LHCN-M2 (cell line): ENCODE measurements around the gene GTF3C2. TPM values are rescaled to one million over a fixed set of nuclear protein-coding genes. Genes with fewer than 3 reads are reported as not detected.
A peak's percentile ranks its signal among the peaks of the same experiment; 100 is the strongest.

Source experiments
- DNase-seq: peaks from one replicate; pipeline ENCODE4 v3.0.0-alpha.2; 2012; ENCODE audit warnings: low read depth
- polyA plus RNA-seq: library from polyadenylated mRNA; unstranded; fragments of >200 nt; gene quantifications from one replicate; pipeline ENCODE4 v1.2.1, GENCODE V29; 2012; ENCODE audit warnings: missing spikeins
- total RNA-seq: library from RNA; depleted of rRNA; stranded (reverse); fragments of >200 nt; gene quantifications from 2 replicates; pipeline ENCODE4 v1.2.3, GENCODE V29; 2014; rRNA removed

Gene GTF3C2, protein sequence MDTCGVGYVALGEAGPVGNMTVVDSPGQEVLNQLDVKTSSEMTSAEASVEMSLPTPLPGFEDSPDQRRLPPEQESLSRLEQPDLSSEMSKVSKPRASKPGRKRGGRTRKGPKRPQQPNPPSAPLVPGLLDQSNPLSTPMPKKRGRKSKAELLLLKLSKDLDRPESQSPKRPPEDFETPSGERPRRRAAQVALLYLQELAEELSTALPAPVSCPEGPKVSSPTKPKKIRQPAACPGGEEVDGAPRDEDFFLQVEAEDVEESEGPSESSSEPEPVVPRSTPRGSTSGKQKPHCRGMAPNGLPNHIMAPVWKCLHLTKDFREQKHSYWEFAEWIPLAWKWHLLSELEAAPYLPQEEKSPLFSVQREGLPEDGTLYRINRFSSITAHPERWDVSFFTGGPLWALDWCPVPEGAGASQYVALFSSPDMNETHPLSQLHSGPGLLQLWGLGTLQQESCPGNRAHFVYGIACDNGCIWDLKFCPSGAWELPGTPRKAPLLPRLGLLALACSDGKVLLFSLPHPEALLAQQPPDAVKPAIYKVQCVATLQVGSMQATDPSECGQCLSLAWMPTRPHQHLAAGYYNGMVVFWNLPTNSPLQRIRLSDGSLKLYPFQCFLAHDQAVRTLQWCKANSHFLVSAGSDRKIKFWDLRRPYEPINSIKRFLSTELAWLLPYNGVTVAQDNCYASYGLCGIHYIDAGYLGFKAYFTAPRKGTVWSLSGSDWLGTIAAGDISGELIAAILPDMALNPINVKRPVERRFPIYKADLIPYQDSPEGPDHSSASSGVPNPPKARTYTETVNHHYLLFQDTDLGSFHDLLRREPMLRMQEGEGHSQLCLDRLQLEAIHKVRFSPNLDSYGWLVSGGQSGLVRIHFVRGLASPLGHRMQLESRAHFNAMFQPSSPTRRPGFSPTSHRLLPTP
- total RNA-seq, result 42.3 and 43.5 TPM in 2 replicates
- 30.0 TPM for polyA plus RNA-seq

DNA sequence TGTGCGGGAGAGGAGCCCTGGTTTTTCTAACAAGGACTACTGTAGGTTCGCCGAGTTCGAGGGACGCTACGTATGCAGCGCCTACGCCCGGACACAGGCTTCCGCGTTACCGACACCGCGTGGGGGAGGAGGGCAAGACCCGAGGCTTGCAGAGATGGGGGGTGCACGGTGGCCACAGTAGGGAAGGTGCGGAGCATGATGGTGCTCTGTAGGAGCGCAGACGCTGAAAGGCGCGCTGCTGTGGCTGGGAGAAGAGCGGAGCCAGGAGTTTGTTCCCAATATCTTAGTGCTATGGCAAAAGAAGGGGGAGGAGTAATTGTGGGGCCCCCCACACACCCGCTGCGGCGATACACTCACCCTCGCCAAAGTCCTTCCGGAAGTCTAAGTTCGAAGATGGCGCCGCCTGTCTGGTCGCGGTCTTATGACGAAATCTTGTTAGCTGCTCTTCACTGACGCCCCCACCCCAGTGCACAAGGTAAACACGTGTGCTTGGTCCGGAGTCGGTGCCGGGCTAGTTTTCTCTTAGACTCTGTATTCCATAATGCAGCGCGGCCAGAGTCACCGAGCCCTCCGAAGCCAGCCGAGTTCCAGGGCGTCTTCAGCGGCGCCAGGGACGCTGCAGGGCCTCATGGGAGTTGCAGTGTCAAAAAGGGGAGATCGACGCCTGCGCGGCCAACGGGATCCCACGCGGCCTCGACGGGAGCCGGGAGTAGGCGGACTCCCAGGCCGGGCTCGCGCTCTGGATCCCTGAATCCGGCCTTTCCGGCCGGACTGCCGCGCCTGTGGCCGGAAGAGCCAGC, at the start of gene GTF3C2:
Gene GTF3C2 (minus strand): TSS at position 383 of the 800 bp plus-strand sequence. CDS start 13,210 bp downstream, outside the sequence.
- DNase-seq, result peak; percentile 98

DNA sequence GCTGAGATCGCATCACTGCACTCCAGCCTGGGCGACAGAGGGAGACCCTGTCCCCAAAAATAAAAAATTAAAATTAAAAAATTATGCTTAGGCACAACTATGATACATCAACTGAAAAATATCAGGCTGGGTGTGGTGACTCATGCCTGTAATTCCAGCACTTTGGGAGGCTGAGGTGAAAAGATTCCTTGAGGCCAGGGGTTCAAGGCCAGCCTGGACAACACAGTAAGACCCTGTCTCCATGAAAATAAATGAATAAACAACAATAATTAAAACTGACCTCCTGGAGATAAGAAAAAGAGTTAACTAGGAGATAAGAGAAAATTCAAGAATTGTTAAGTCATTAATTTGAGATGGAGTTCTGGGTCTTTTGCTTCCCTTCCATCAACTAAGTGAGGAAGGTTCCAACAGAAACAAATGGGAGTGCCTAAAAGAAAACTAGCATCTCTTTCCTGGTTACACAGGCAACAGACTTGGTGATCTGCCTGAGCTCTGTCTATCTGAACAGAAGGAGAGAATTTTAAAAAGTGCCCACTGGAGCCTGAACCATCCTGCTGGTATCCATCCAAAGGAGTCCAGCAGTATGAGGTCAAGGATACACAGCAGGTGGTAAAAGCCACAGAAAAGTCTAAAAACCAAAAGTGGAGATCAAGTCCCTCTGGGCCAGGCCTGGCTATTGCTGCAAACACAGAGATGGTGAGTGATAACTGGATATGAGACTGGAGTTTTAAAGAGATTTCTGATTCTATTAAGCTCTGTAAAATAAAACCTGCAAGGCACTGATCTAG, 44.0 kb upstream of the GTF3C2 start:
- DNase-seq, result peak; percentile 82

DNA sequence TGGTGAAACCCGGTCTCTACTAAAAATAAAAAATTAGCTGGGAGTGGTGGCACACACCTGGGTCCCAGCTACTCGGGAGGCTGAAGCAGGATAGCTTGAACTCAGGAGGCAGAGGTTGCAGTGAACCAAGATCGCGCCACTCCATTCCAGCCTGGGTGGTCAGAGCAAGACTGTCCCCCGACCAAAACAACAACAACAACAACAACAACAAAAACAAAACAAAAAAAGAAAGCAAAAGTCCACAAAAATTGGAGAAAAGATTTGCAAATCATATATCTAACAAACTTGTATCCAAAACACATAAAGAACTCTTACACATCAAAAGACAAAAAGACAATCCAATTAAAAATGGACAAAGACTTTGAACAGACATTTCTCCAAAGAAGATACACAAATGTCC, 42.4 kb upstream of the GTF3C2 start:
- no peak for DNase-seq

DNA sequence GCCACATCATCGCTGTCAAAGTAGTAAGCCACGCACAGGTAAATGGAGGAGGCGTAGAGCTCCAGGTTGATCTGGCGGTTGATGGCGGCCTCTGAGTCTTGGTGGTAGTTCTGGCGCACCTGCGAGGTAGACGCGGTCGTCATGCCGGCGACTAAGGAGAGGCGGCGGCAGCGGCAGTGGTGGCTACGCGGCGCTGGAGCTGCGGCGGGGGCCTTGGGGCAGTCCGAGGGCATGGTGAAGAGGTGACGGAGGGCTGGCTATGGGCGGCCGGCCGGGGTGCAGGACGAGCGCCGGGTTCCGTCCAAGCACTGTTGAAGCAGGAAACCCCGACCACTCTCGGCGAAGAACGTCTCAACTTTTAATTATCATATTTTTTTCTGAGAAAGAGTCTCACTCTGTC, 36.7 kb upstream of the GTF3C2 start:
- no peak for DNase-seq

DNA sequence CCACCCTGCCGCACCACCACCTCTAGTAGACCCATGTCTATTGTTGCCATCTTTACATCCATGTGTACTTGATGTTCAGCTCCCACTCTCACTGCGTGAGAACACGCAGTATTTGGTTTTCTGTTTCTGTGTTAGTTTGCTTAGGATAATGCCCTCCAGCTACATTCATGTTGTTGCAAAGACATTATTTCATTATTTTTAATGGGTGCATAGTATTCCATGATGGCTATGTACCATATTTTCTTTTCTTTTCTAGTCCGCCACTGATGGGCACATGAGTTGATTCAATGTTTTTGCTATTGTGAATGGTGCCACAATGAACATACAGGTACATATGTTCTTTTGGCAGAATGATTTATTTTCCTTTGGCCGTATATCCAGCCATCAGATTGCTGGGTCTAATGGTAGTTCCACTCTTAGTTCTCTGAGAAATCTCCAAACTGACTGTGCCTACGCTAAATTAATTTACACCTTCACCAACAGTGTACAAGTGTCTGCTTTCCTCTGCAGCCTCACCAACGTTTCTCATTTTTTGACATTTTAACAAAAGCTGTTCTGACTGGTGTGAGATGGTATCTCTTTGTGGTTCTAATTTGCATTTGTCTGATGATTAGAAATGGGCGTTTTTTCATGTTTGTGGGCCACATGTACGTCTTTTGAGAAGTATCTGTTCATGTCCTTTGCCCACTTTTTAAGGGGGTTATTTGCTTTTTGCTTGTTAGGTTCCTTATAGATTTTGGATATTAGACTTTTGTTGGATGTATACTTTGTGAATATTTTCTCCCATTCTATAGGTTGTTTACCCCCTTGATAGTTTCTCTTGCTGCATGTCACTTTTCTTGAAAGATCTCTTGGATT, 34.5 kb upstream of the GTF3C2 start:
- no peak for DNase-seq

DNA sequence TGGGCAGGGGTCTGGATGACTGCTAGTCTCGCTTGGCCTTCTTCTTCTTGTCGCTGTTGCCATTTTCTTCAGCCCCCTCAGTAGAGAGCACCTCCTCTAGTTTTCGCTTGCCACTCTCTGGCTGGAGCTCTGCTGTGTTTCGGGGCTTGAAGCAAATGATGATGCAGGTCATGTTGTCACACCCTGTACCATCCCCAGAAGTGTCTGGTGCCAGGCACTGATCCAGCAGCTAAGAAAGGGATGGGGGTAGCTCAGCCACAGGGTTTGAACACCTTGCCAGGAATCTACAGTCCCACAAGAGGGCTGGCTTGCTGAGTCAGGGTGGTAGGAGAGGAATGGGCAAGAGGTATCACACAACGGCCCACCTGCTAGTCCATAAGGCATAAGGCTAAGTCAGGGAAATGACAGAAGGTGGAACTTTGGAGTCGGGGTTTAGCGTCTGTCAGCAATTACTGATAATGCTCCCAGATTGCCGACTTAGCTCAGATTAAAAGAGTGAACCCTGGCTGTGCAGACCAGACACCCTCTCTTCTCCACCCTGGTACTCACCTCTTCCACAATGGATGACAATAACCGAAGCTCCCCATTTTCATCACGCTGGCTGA, 25.1 kb upstream of the GTF3C2 start:
- no peak for DNase-seq

DNA sequence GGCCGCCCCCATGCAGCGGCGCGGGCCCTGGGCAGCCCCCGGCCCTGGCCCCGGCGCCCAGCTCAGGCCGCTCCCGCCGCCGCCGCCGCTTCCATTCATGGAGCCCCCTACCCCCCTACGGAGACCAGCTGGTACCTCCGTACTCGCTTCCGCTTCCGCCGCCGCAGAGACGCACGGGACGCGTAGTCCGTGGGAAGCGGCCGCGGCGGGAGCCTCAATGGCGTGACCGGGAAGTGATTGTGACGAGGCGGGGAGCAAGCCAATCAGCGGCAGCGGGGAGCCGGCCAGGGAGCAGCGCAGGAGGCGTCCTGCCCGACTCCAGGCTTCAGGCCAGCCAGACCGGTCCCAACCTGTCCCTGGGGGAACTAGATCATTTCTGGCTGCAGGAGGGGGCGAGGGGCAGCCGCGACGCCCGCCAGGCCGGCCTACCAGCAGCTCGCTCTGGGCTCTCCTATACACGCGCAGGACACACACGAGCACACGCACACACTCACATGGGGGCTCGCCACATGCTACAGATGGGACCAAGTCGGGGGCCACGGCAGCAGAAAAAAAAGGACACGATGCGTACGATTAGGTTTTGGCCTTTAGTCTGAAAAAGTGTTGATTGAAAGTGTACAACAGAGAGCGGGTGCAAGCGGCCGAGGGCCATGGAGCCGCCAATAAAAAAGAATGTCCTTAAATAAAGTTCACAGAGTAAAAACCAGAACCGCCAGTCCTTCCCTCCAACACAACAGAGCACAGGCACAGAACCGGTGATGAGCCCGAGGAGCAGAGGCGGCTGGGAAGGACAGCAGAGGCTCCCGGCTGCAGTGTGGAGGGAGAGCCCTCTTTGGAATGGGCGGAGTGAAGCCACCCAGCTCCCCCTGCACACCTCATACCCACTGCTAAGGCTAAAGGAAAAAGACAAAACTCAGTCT, 24.3 kb upstream of the GTF3C2 start, which contains the start of gene ZNF513:
Gene ZNF513 (minus strand): TSS at position 109 of the 920 bp plus-strand sequence. CDS start 208 bp downstream, outside the sequence.
- DNase-seq, result peak; percentile 94

DNA sequence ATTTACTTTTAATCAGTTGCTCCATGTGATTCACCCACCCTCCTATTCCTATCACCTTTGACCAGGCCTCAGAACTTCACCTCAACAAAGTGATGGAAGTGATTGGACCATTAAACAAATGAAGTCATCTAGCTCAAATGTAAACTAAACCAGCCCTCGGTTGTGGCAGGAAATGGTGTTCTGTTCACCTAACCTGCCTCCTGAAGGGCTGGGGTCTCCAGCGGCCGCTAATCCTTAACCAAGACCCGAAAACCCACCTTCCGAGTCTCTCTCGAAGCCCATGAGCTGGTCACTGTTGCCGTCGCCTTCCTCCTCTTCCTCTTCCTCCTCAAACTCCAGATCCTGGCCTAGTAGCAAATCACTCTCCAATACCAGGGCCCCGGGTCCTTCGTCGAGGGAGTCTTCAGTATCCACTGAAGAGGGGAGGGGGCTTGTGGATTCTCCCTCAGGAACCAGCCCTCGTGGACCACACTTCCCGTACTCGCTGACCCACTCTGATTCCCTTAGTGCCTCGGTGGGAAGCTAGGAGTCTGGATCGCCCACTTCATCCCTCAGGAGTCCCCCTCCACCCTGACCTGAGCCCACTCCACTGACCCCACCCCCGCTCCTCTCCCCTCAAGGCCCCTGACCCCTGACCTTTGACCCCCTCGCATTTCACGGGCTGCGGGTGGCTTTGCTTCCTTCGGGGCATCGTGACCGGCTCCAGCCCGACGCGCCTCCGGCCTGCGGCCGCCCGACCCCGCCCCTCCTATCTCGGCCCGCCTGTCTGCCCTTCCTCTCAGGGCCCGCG, 23.5 kb upstream of the GTF3C2 start:
- peak; percentile 55 for DNase-seq

DNA sequence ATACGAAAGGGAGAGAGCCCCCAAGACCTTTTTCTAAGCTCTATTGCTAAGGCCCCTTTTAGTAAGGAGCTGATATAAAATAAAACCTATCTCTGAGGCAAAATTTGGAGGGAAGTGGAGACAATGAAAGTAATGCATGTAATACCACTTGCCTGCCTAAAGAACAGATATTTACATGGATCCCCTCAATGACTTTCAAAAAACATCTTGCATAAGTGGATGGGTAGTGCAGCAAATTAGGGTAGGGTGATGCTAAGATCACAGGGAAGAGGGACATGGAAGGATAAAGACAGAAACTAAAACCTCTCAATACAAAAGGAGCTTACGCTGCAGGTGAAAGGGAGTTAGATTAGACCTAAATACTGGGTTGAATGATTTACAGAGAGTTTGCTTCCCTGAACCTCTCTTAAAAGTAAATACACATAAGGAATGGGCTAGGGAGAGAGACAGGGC, 22.8 kb upstream of the GTF3C2 start:
- no peak for DNase-seq

DNA sequence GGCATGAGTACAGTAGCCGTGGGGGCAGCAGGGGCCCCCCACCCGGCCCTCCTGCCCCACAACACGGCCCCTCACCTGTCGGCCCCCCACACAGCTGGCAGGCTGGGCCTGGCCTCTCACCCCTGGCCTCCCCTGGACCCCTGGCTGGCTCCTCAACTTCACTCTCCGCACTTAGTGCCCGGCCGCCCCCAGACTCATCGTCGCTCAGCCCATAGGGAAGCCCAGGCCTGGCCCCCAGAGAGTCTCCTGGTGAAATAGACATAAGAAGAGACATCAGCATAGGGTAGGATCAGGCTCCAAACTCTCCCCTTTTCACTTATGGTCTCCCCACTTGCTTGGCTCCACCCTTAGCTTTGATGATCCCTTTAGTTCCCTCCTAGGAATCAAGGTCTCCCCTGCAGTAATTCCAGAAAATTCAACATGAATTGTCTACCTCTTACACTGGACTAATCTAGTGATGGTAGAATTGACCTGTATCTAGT, 22.3 kb upstream of the GTF3C2 start:
- no peak for DNase-seq

DNA sequence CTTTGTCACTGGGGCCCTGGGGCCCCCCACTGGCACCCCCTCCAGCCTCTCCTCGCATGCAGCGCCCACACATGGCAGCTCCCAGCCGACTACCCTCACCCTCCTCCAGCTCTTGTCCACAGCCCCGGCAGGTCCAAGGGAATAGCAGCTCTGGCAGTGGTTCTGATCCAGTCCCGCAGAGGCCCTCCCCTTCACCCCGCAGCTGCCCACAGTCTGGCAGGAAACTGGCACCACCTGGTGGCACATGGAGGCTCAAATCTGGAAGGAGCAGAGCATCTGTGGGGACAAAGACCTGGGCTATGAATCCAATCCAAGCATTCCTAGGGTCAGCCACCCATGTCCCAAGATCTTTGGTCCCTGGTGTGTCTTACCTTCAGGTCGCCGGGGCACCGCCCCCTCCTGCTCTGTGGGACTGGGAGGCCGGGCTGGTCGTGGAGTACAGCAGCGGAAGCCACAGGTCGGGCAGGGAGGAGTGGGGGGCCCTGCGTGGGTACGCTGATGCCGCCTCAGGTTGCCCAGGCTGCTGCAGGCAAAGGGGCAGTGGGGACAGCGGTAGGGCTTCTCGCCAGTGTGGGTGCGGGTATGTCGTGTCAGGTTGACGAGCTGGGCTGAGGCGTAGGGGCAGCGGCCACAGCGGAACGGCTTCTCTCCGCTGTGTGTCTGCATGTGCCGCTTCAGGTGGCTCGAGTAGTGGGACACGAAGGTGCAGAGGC, 21.7 kb upstream of the GTF3C2 start:
- DNase-seq, result peak; percentile 38

DNA sequence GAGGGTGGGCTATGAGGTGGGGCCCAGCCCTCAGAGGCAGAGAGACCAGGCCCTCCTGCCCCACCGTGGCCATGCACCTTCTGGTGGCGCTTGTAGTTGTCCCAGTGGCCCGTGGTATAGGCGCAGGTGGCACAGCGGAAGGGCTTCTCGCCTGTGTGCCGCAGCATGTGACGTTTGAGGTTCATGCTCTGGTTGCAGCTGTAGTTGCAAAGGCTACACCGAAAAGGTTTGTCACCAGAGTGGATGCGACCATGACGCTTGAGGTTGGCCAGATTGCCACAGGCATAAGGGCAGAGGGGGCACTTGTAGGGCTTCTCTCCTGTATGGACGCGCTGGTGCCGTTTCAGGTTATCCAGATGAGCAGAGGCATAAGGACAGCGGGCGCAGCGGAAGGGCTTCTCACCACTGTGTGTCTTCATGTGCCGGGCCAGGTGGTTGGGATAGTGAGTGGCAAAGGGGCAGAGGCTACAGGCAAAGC, 21.1 kb upstream of the GTF3C2 start:
- DNase-seq, result no peak

DNA sequence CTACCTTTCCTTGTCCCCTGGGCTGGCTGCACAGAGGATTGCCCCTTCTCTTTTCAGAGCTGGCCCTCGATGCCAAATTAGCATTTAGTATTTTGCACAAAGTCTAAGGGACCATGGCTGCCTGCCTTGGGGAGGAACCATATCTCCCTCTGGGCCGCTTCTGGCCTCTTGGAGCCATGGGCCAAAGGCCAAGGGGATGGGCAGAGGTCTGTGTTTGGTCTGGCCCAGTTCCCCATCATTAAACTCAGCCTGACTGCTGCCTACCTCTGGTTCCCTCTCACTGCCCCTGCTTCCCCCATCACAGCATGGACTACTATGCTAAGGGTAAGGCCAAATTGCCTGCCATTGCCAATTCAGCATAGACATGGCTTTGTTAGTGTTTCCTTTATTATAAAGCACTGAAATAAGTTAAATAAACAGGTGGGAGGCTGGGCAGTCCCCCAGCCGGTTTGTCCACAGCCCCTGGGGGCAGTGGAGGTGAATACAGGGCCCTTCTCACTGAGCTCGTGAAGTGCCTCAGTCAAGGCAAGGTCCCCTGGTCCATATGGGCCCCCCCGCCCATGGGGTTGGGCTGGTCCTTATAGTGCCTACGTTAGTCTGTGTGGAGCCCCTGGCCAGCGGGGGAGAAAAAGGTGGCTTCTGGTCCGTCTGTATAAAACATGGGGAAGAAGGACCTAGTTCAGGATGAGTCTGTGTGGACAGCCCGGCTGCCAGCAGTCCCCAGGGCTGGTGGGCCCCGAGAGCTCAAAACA, 20.5 kb upstream of the GTF3C2 start:
- DNase-seq, result no peak

DNA sequence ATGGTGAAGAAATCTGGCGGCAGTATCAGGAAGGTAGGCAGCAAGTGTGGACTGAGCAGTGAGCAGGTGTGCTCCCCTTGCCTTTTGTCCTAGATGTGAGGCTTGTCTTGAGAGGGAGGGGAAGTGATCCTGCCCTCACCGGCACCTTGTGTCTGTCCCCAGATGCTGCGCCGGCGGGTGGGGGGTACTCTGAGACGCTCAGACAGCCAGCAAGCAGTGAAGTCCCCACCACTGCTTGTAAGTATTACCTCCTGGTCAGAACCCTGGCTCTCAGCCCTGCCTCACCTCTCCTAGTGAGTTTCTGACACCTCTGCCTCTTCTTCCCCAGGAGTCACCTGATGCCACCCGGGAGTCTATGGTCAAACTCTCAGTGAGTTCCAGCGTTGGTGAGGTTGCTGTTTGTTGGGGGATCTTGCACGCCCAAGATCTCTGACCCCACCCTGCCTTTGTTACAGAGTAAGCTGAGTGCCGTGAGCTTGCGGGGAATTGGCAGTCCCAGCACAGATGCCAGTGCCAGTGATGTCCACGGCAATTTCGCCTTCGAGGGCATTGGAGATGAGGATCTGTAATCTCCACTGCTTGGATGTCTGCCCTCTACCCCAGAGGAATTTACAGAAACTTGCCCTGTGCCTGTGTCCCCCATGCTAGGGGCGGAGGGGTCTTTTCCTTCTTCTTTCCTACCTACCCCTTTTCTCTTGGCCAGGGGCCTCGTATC, 19.7 kb upstream of the GTF3C2 start:
- DNase-seq, result no peak
